K562 (cell line): ENCODE measurements around the gene ALOX5. TPM values are rescaled to one million over a fixed set of nuclear protein-coding genes. Genes with fewer than 3 reads are reported as not detected.

Experiments used
- ATF7 ChIP-seq: fragments of 450-650 bp; IDR thresholded peaks from 2 replicates; pipeline ENCODE4 v1.7.1; 2014; ENCODE audit warnings: mild to moderate bottlenecking, moderate library complexity
- ELF2 ChIP-seq: fragments of 250-450 bp; sonication (Bioruptor Pico); IDR thresholded peaks from 2 replicates; pipeline ENCODE4 v1.5.0; 2021; ENCODE audit warnings: mild to moderate bottlenecking
- FIP1L1 ChIP-seq: fragments of 200-400 bp; formaldehyde crosslinking; IDR thresholded peaks from 2 replicates; pipeline ENCODE4 v1.6.1; 2018; ENCODE audit warnings: mild to moderate bottlenecking, low read depth, low read length; ENCODE audit not compliant: poor library complexity, severe bottlenecking
- GATAD2A ChIP-seq: fragments of 450-650 bp; IDR thresholded peaks from 2 replicates; pipeline ENCODE4 v1.6.1; 2017
- ILF3 ChIP-seq: fragments of 450-650 bp; IDR thresholded peaks from 2 replicates; pipeline ENCODE4 v1.6.1; 2018; ENCODE audit warnings: antibody characterized with exemption, mild to moderate bottlenecking, moderate library complexity, borderline replicate concordance
- ILK ChIP-seq: fragments of 450-650 bp; IDR thresholded peaks from 2 replicates; pipeline ENCODE4 v1.6.1; 2016; ENCODE audit warnings: missing genetic modification characterization, low read depth, mild to moderate bottlenecking, missing compliant biosample characterization, moderate library complexity, borderline replicate concordance
- LARP7 ChIP-seq: fragments of 450-650 bp; IDR thresholded peaks from 2 replicates; pipeline ENCODE4 v1.6.1; 2016
- MYNN ChIP-seq, 2 experiments: sonication (generic); formaldehyde crosslinking in 1 of 2; IDR thresholded peaks; 2 replicates each; pipeline versions ENCODE4 v1.5.0 to v1.6.1; 2016 to 2020; ENCODE audit warnings: antibody characterized with exemption in 1 of 2, missing genetic modification reagents in 1 of 2
- POU5F1 ChIP-seq: fragments of 150-350 bp; IDR thresholded peaks from 2 replicates; pipeline ENCODE4 v1.6.1; 2014; ENCODE audit warnings: borderline replicate concordance, low read length, low read depth, mild to moderate bottlenecking; ENCODE audit not compliant: partially characterized antibody
- REST ChIP-seq, 2 experiments: fragments of 450-650 bp; formaldehyde crosslinking in 1 of 2; IDR thresholded peaks; 2 replicates each; pipeline versions ENCODE4 v1.4.0 to v1.6.1; 2014 to 2020; ENCODE audit warnings: mild to moderate bottlenecking in 2 of 2, borderline replicate concordance in 1 of 2, low read depth in 1 of 2
- SRSF1 ChIP-seq: fragments of 200-400 bp; formaldehyde crosslinking; IDR thresholded peaks from 2 replicates; pipeline ENCODE4 v1.6.1; 2017; ENCODE audit warnings: mild to moderate bottlenecking, low read depth, low read length, moderate library complexity
- ZNF12 ChIP-seq: sonication (generic); formaldehyde crosslinking; IDR thresholded peaks from 2 replicates; pipeline ENCODE4 v1.4.0; 2020; ENCODE audit warnings: mild to moderate bottlenecking, missing genetic modification reagents
- ZNF280A ChIP-seq: fragments of 450-650 bp; IDR thresholded peaks from 2 replicates; pipeline ENCODE4 v1.6.1; 2018; ENCODE audit warnings: mild to moderate bottlenecking, low read depth; ENCODE audit not compliant: partially characterized antibody
- ZNF444 ChIP-seq: fragments of 250-450 bp; sonication (Bioruptor Pico); IDR thresholded peaks from 2 replicates; pipeline ENCODE4 v1.4.0; 2020; ENCODE audit warnings: mild to moderate bottlenecking, moderate library complexity
- polyA plus RNA-seq, 8 experiments: library from polyadenylated mRNA; depleted of rRNA in 4 of 8; stranded (reverse) in 5 of 8; unstranded in 3 of 8; fragments of >200 nt; fragmentation: Nextera tagmentation in 2 of 8; fragmentation: Illumina TruSeq in 1 of 8; extraction: Ambion mirVana in 2 of 8; extraction: Trizol in 1 of 8; gene quantifications; 2 replicates each; pipeline versions ENCODE4 v1.2.1 to v1.2.3, GENCODE V29; 2011 to 2014; ENCODE audit warnings: inconsistent platforms in 1 of 8, missing spikeins in 1 of 8
- total RNA-seq, 7 experiments: library from RNA; depleted of rRNA in 6 of 7; stranded (reverse); fragments of >200 nt in 6 of 7; fragmentation: Illumina TruSeq in 2 of 7; extraction: Trizol in 2 of 7; gene quantifications; 2 replicates each; pipeline versions ENCODE4 v1.2.1 to v1.2.3, GENCODE V29; 2011 to 2021; ENCODE audit warnings: low replicate concordance in 1 of 7
- TF ChIP-seq, protein P1 (sequence below): fragments of 250-450 bp; sonication (Bioruptor Pico); IDR thresholded peaks from 2 replicates; pipeline ENCODE4 v1.8.0; 2022; ENCODE audit warnings: inconsistent platforms, mild to moderate bottlenecking, moderate library complexity, borderline replicate concordance

The ALOX5 gene
- total and polyA plus RNA-seq, 9 of the 15 experiments (the other 6 are each of a cell fraction or from before 2014, with no cell fraction given) = 0.10 to 2.4 (median 1.4) TPM

GRCh38 chr10:45470098-45471012 lies 96.3 kb downstream of the ALOX5 start (continued):
- TF ChIP-seq REST (IDR thresholded peaks at IDR 0.05; ENCODE audit: borderline replicate concordance) (peak; percentile 76), REST (CRISPR knock-in tag; IDR thresholded peaks at IDR 0.05; ENCODE audit: low read depth) (no peak; the same call in 1 of the 2 replicates), ZNF444 (CRISPR knock-in tag) (no peak), ILF3 (peak; percentile 81; the same call in 1 of the 2 replicates), POU5F1 (peak; percentile 30), ZNF12 (no peak), ILK (no peak), SRSF1 (no peak), ELF2 (no peak), LARP7 (no peak), FIP1L1 (no peak), MYNN (IDR thresholded peaks at IDR 0.05) (peak; percentile 89), MYNN (CRISPR knock-in tag; IDR thresholded peaks at IDR 0.05) (no peak), ATF7 (peak; percentile 95), GATAD2A (peak; percentile 93), ZNF280A (no peak)
- TF ChIP-seq, protein P1, sequence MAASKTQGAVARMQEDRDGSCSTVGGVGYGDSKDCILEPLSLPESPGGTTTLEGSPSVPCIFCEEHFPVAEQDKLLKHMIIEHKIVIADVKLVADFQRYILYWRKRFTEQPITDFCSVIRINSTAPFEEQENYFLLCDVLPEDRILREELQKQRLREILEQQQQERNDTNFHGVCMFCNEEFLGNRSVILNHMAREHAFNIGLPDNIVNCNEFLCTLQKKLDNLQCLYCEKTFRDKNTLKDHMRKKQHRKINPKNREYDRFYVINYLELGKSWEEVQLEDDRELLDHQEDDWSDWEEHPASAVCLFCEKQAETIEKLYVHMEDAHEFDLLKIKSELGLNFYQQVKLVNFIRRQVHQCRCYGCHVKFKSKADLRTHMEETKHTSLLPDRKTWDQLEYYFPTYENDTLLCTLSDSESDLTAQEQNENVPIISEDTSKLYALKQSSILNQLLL = no peak
